Naive thymus-derived CD4-positive, alpha-beta T cell (primary cell): ENCODE results near the gene SIRPB1. TPM values are rescaled to one million over a fixed set of nuclear protein-coding genes. Genes with fewer than 3 reads are reported as not detected.
A peak's percentile ranks its signal among the peaks of the same experiment; 100 is the strongest.

Source experiments
- ATAC-seq: fragments of 150-1000 bp; cut with Tn5 transposase; 2 replicates; pipeline ENCODE4 v1.10.0; 2021; ENCODE audit warnings: mild to moderate bottlenecking, moderate library complexity
- CTCF ChIA-PET: fragments of 350-600 bp; sonication (Branson Sonifier 250); formaldehyde crosslinking; loops from one replicate; lab custom pipeline; 2021; ENCODE audit warnings: antibody characterized with exemption; lab: Charles Lee
- POLR2A ChIA-PET: fragments of 350-600 bp; sonication (Branson Sonifier 250); formaldehyde crosslinking; loops from one replicate; lab custom pipeline; 2021; ENCODE audit warnings: antibody characterized with exemption, inconsistent platforms; lab: Charles Lee
- DNase-seq, 9 donors: peaks; one replicate each; pipeline versions ENCODE4 v3.0.0 to v3.0.0-alpha.2; 2020 to 2022; ENCODE audit warnings: mixed read lengths in 1 of 9
- H3K27ac ChIP-seq: one replicate; pipeline ENCODE4 v1.7.0; 2013; ENCODE audit warnings: mild to moderate bottlenecking, low read depth, low read length, moderate library complexity
- H3K27me3 ChIP-seq, 2 donors: one replicate each; pipeline ENCODE4 v1.7.0; 2013; ENCODE audit warnings: low read length in 2 of 2, mild to moderate bottlenecking in 2 of 2, moderate library complexity in 2 of 2; ENCODE audit not compliant: control insufficient read depth in 2 of 2, insufficient read depth in 2 of 2
- H3K36me3 ChIP-seq, 3 experiments: 1 replicate in 2 of 3; 2 replicates in 1 of 3; pipeline ENCODE4 v1.7.0; 2013; ENCODE audit warnings: low read length in 3 of 3, mild to moderate bottlenecking in 3 of 3, moderate library complexity in 1 of 3; ENCODE audit not compliant: insufficient read depth in 3 of 3, control insufficient read depth in 2 of 3
- H3K4me1 ChIP-seq, 2 donors: one replicate each; pipeline ENCODE4 v1.7.0; 2013; ENCODE audit warnings: low read length in 2 of 2, mild to moderate bottlenecking in 2 of 2, moderate library complexity in 1 of 2; ENCODE audit not compliant: control insufficient read depth in 2 of 2, insufficient read depth in 2 of 2
- H3K4me3 ChIP-seq: 2 replicates; pipeline ENCODE4 v1.7.0; 2013; ENCODE audit warnings: mild to moderate bottlenecking, low read length
- H3K9me3 ChIP-seq, 3 experiments: 1 replicate in 2 of 3; 2 replicates in 1 of 3; pipeline ENCODE4 v1.7.0; 2013; ENCODE audit warnings: low read length in 3 of 3; ENCODE audit not compliant: control insufficient read depth in 2 of 3
- H3K27ac Mint-ChIP-seq, 9 donors: one replicate each; pipeline ENCODE4 v1.8.0; 2020 to 2022; ENCODE audit warnings: mixed read lengths in 9 of 9, mild to moderate bottlenecking in 8 of 9, moderate library complexity in 5 of 9, inconsistent platforms in 2 of 9
- H3K27me3 Mint-ChIP-seq, 5 donors: one replicate each; pipeline ENCODE4 v1.8.0; 2021 to 2022; ENCODE audit warnings: mixed read lengths in 5 of 5, mild to moderate bottlenecking in 1 of 5
- H3K36me3 Mint-ChIP-seq, 5 donors: one replicate each; pipeline ENCODE4 v1.8.0; 2020 to 2022; ENCODE audit warnings: mixed read lengths in 5 of 5, mild to moderate bottlenecking in 3 of 5, inconsistent platforms in 1 of 5
- H3K4me1 Mint-ChIP-seq, 7 donors: one replicate each; pipeline ENCODE4 v1.8.0; 2020 to 2022; ENCODE audit warnings: mixed read lengths in 7 of 7, mild to moderate bottlenecking in 3 of 7, inconsistent platforms in 1 of 7
- H3K4me3 Mint-ChIP-seq, 10 donors: one replicate each; pipeline ENCODE4 v1.8.0; 2020 to 2022; ENCODE audit warnings: mild to moderate bottlenecking in 10 of 10, mixed read lengths in 10 of 10, moderate library complexity in 6 of 10, inconsistent platforms in 2 of 10
- H3K9me3 Mint-ChIP-seq, 11 donors: one replicate each; pipeline ENCODE4 v1.8.0; 2020 to 2022; ENCODE audit warnings: mixed read lengths in 11 of 11, mild to moderate bottlenecking in 4 of 11, inconsistent platforms in 1 of 11, moderate library complexity in 1 of 11
- intact Hi-C, 2 donors: fragments of 100-400 bp; cut with micrococcal nuclease; formaldehyde crosslinking; loops; one replicate each; pipeline ENCODE4 v1.15.1; 2023
- polyA plus RNA-seq, 2 donors: library from polyadenylated mRNA; unstranded; fragments of 300-500 nt; fragmentation: Illumina TruSeq; gene quantifications; one replicate each; pipeline ENCODE4 v1.2.3, GENCODE V29; 2021
- total RNA-seq, 6 experiments: library from RNA in 5 of 6; stranded (reverse) in 5 of 6; gene quantifications; 1 replicate in 5 of 6; 2 replicates in 1 of 6; pipeline ENCODE4 v1.2.3 and lab custom pipeline; 2021 to 2026

SIRPB1 gene
- total and polyA plus RNA-seq, 7 experiments from 2014 or later: 2.2 to 28.2 (median 9.6) TPM

DNA sequence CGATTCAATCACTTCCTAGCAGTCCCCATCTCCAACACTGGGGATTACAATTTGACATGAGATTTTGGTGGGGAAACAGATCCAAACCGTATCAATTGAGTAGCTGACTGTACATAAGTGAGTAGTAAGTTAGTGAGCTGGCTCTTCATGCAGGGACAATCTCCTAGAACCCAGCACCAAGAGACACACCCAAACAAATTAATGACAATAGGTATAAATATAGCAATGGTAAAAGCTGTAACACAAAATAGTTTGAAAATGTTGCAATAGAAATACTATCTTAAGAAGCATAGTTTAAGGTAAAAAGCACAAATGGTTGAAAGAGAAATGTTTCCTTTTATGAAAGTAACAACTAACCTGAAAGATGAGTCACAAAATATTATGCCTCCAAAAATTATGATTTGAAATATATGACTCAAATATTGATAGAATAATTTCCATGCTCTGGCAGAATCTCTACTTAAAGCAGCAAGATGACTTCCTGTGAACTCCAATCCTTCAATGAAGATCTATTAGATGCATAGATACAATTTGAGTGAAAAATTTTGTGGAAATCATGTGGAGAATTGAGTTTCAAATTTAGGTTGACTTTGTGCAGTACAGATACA is 5.4 kb upstream of the SIRPB1 start:
- Mint-ChIP-seq H3K27ac (peak overlapping the region in 8 of 9 donors; percentile 3 to 95 (median 70)), H3K27me3 (no peaks in the 10 kb centered on the region), H3K36me3 (peaks cover 15 to 31% (median 26%) of the 10 kb centered on the region in 5 donors), H3K9me3 (peaks cover 0 to 4% (median 0%) of the 10 kb centered on the region in 11 donors), H3K4me3 (peak overlapping the region in 2 of 10 donors; percentile 1 to 20), H3K4me1 (peaks cover 53 to 94% (median 85%) of the 10 kb centered on the region in 7 donors)
- Histone ChIP-seq H3K36me3 (peaks cover 0 to 26% (median 10%) of the 10 kb centered on the region in 3 experiments), H3K4me3 (no peak overlapping the region), H3K27ac (peak overlapping the region; percentile 45), H3K9me3 (no peaks in the 10 kb centered on the region), H3K27me3 (no peaks in the 10 kb centered on the region), H3K4me1 (peaks cover 22 to 41% of the 10 kb centered on the region in 2 donors)
- ATAC-seq: no peak
- DNase-seq: no peak
- ChIA-PET POLR2A (interaction anchor here (1.5 kb wide), 1 partner anchor 31 kb away, joined by 3 read pairs; no protein-coding TSS in a partner anchor), CTCF (no interaction called here)
- intact Hi-C loops: loop anchor here in 1 of 2 donors (1.0 kb wide), 1 partner anchor 8 kb away; no protein-coding TSS in a partner anchor

DNA sequence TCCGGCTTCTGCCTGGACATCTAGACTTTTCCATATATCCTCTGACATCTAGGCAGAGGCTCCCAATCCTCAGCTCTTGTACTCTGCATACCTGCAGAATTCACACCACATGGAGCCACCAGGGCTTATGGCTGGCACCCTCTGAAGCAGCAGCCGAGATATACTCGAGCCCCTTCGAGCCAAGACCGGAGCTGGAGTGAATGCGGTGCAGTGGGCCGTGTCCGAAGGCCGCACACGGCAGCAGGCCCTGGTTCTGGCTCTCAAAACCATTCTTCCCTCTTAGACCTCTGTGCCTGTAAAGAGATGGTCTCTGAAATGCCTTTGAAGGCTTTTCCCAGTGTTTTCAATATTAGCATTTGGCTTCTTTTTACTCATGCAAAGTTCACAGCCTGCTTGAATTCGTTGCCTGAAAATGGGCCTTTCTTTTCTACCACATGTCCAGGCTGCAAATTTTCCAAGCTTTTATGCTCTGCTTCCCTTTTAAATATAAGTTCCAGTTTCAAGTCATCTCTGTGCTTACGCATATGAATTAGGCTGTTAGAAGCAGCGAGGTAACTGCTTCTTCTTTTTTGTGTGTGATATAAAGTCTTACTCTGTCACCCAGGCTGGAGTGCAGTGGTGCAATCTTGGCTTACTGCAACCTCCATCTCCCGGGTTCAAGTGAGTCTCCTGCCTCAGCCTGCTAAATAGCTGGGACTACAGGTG is 3.8 kb upstream of the SIRPB1 start:
- ATAC-seq (peak; percentile 39), DNase-seq (no peak)
- H3K27ac Mint-ChIP-seq: peak overlapping the region in 7 of 9 donors; percentile 22 to 91 (median 82)
- ChIA-PET POLR2A (interaction anchor here (0.6 kb wide), 4 partner anchors 8 to 1802 kb away, joined by 3 read pairs; no protein-coding TSS in a partner anchor), CTCF (interaction anchor here (1.4 to 2.6 kb wide), 2 partner anchors 67 to 111 kb away, joined by 4 to 14 read pairs; no protein-coding TSS in a partner anchor)
- Histone ChIP-seq H3K9me3 (no peaks in the 10 kb centered on the region), H3K4me1 (peaks cover 31 to 53% of the 10 kb centered on the region in 2 donors), H3K36me3 (peaks cover 0 to 10% (median 3%) of the 10 kb centered on the region in 3 experiments), H3K27me3 (no peaks in the 10 kb centered on the region), H3K4me3 (no peak overlapping the region), H3K27ac (no peak overlapping the region)
- no peaks in the 10 kb centered on the region for H3K27me3 Mint-ChIP-seq
- peaks cover 0 to 8% (median 1%) of the 10 kb centered on the region in 11 donors for H3K9me3 Mint-ChIP-seq
- intact Hi-C loops: loop anchor here in 1 of 2 donors (2.0 kb wide), 1 partner anchor 41 kb away; no protein-coding TSS in a partner anchor
- peaks cover 61 to 99% (median 91%) of the 10 kb centered on the region in 7 donors for H3K4me1 Mint-ChIP-seq
- H3K4me3 Mint-ChIP-seq: peak overlapping the region in 3 of 10 donors; percentile 29 to 67 (median 42)
- H3K36me3 Mint-ChIP-seq: peaks cover 12 to 29% (median 26%) of the 10 kb centered on the region in 5 donors

DNA sequence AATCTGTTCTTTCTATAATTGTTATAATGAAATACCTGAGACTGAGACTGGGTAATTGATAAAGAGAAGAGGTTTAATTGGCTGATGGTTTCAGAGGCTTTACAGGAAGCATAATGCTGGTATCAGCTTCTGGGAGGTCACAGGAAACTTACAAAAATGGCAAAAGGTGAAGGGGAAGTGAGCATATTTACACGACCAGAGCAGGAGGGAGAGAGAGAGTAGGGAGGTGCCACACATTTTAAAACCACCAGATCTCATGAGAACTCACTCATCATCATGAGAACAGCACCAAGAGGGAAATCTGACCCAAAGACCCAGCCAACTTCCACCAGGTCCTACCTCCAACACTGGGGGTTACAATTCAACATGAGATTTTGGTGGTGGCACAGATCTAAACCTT is 2.6 kb upstream of the SIRPB1 start:
- H3K4me1 ChIP-seq: peaks cover 31 to 52% of the 10 kb centered on the region in 2 donors
- no peaks in the 10 kb centered on the region for H3K9me3 ChIP-seq
- Mint-ChIP-seq H3K27ac (peak overlapping the region in 8 of 9 donors; percentile 68 to 91 (median 84)), H3K36me3 (peaks cover 14 to 32% (median 23%) of the 10 kb centered on the region in 5 donors), H3K9me3 (peaks cover 0 to 12% (median 3%) of the 10 kb centered on the region in 11 donors), H3K4me3 (peak overlapping the region; percentile 7 to 70 (median 51)), H3K27me3 (no peaks in the 10 kb centered on the region), H3K4me1 (peaks cover 57 to 95% (median 89%) of the 10 kb centered on the region in 7 donors)
- CTCF ChIA-PET: interaction anchor here (1.4 to 2.6 kb wide), 2 partner anchors 66 to 112 kb away, joined by 4 to 14 read pairs; no protein-coding TSS in a partner anchor
- peak overlapping the region; percentile 31 for H3K27ac ChIP-seq
- ATAC-seq (peak; percentile 53), DNase-seq (peak in 5 of 9 donors; percentile 15 to 49 (median 42))
- no peak overlapping the region for H3K4me3 ChIP-seq
- H3K36me3 ChIP-seq: peaks cover 0 to 2% (median 0%) of the 10 kb centered on the region in 3 experiments
- intact Hi-C loops: loop anchor here in 1 of 2 donors (1.0 to 2.0 kb wide), 4 partner anchors 10 to 113 kb away; no protein-coding TSS in a partner anchor
- no peaks in the 10 kb centered on the region for H3K27me3 ChIP-seq
- POLR2A ChIA-PET: interaction anchor here (0.7 to 1.1 kb wide), 2 partner anchors 44 to 109 kb away, joined by 3 read pairs; no protein-coding TSS in a partner anchor

DNA sequence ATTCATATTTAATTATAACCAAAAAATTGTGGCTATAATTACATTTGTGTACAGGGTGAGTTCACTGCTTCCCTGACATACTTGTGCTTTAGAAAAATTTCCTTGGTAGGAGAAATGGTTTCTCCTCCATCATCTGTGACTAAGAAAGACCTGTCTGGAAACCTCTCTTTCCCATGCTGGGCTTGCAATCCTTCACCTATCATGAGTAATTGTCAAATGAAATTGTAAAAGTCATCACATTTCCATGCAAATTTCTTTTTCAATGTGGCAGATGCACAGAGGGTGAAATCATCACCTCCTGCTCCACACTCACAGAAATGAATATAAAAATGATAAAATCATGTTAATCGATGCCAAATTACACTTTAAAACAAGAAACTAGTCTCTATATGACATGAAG is 1.5 kb upstream of the SIRPB1 start:
- no peak for ATAC-seq
- no peak for DNase-seq
- ChIA-PET CTCF (no interaction called here), POLR2A (interaction anchor here (1.0 to 1.1 kb wide), 2 partner anchors 62 to 110 kb away, joined by 3 read pairs; no protein-coding TSS in a partner anchor)
- Histone ChIP-seq H3K27me3 (no peaks in the 10 kb centered on the region), H3K4me3 (no peak overlapping the region), H3K36me3 (no peaks in the 10 kb centered on the region), H3K9me3 (no peaks in the 10 kb centered on the region), H3K27ac (no peak overlapping the region), H3K4me1 (peaks cover 31 to 42% of the 10 kb centered on the region in 2 donors)
- Mint-ChIP-seq H3K4me1 (peaks cover 54 to 85% (median 77%) of the 10 kb centered on the region in 7 donors), H3K4me3 (peak overlapping the region in 1 of 10 donors; percentile 70), H3K36me3 (peaks cover 9 to 38% (median 22%) of the 10 kb centered on the region in 5 donors), H3K27me3 (no peaks in the 10 kb centered on the region), H3K27ac (peak overlapping the region in 4 of 9 donors; percentile 30 to 91 (median 50)), H3K9me3 (peaks cover 0 to 12% (median 3%) of the 10 kb centered on the region in 11 donors)
- intact Hi-C loops: no loop called here

DNA sequence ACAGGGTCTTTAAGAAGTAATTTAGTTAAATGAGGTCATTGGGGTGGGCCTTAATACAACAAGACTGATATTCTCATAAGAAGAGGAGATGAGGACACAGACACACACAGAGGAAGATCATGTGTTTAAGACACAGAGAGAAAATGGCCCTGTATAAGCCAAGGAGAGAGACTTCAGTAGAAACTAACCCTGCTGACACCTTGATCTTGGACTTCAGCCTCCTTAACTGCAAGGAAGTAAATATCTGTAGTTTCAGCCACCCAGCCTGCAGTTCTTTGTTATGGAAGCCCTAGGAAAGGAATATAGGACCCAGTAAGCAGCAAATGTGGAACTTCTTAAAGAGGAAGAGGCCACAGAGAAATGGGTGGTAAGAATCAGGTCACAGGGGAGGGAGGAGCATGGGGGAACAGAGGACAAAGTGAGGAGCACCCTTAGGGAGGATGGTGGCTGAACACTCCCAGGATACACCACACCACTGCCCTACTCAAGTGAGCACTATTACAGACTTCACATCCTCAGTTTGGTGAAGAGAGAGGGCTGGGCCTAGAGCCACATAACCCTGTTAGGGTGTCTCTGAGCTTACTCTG is 762 bp downstream of the SIRPB1 start:
- Histone ChIP-seq H3K36me3 (no peaks in the 10 kb centered on the region), H3K4me3 (no peak overlapping the region), H3K9me3 (no peaks in the 10 kb centered on the region), H3K27ac (peak overlapping the region; percentile 58), H3K4me1 (peaks cover 31 to 42% of the 10 kb centered on the region in 2 donors), H3K27me3 (no peaks in the 10 kb centered on the region)
- ChIA-PET CTCF (interaction anchor here (0.6 to 1.4 kb wide), 2 partner anchors 99 to 115 kb away, joined by 3 to 8 read pairs; no protein-coding TSS in a partner anchor), POLR2A (no interaction called here)
- Mint-ChIP-seq H3K27ac (peak overlapping the region in 5 of 9 donors; percentile 59 to 82 (median 78)), H3K4me1 (peaks cover 48 to 72% (median 61%) of the 10 kb centered on the region in 7 donors), H3K27me3 (no peaks in the 10 kb centered on the region), H3K36me3 (peaks cover 9 to 45% (median 35%) of the 10 kb centered on the region in 5 donors), H3K9me3 (peaks cover 0 to 15% (median 3%) of the 10 kb centered on the region in 11 donors), H3K4me3 (peak overlapping the region in 7 of 10 donors; percentile 25 to 70 (median 49))
- intact Hi-C loops: no loop called here
- peak; percentile 66 for ATAC-seq
- DNase-seq: no peak
